SU-DHL-6 (cell line): Measurements from ENCODE around the gene ELMO1.

ENCODE experiments used
- H2AFZ ChIP-seq: fragments of 200-600 bp; sonication (generic); 2 replicates; pipeline ENCODE4 v1.6.1; 2014; ENCODE audit warnings: low read depth, mild to moderate bottlenecking, moderate library complexity, mixed read lengths, antibody characterized with exemption, low read length; ENCODE audit not compliant: severe bottlenecking
- H3F3A ChIP-seq: fragments of 200-600 bp; shearing (Covaris generic); 2 replicates; pipeline ENCODE4 v1.6.0; 2016; ENCODE audit warnings: antibody characterized with exemption, mild to moderate bottlenecking; ENCODE audit not compliant: insufficient read depth
- H3K27ac ChIP-seq: fragments of 200-600 bp; sonication (generic); 2 replicates; pipeline ENCODE4 v1.5.1; 2016; ENCODE audit warnings: low read depth, mild to moderate bottlenecking, low read length, moderate library complexity, mixed read lengths
- H3K27me3 ChIP-seq: fragments of 200-600 bp; sonication (generic), shearing (Covaris generic); 2 replicates; pipeline ENCODE4 v1.6.0; 2014; ENCODE audit warnings: mild to moderate bottlenecking, low read length
- H3K36me3 ChIP-seq: fragments of 200-600 bp; sonication (generic); 2 replicates; pipeline ENCODE4 v1.6.1; 2014; ENCODE audit warnings: mild to moderate bottlenecking, low read length, mixed read lengths
- H3K4me2 ChIP-seq: fragments of 300-600, 200-600 bp; shearing (Covaris generic), sonication (generic); 2 replicates; pipeline ENCODE4 v1.6.0; 2014; ENCODE audit warnings: low read length, low read depth, mild to moderate bottlenecking; ENCODE audit not compliant: poor library complexity, severe bottlenecking
- H3K4me3 ChIP-seq: fragments of 200-600 bp; sonication (generic); 2 replicates; pipeline ENCODE4 v1.5.1; 2014; ENCODE audit warnings: antibody characterized with exemption, low read length, mild to moderate bottlenecking, mixed read lengths; ENCODE audit not compliant: insufficient read depth, poor library complexity, severe bottlenecking
- H3K79me2 ChIP-seq: fragments of 200-600 bp; sonication (generic); 2 replicates; pipeline ENCODE4 v1.6.1; 2014; ENCODE audit warnings: mild to moderate bottlenecking, low read length, moderate library complexity; ENCODE audit not compliant: insufficient read depth
- H3K9ac ChIP-seq: fragments of 200-600 bp; sonication (generic); 2 replicates; pipeline ENCODE4 v1.7.0; 2014; ENCODE audit warnings: mild to moderate bottlenecking, low read length
- H3K9me2 ChIP-seq: fragments of 200-600 bp; sonication (generic); replicated peaks from 2 replicates; pipeline ENCODE4 v1.6.1; 2014; ENCODE audit warnings: low read length; ENCODE audit not compliant: insufficient read depth
- H3K9me3 ChIP-seq: fragments of 200-600 bp; sonication (generic); 2 replicates; pipeline ENCODE4 v1.6.1; 2014; ENCODE audit warnings: low read length, mixed read lengths; ENCODE audit not compliant: insufficient read depth
- H4K20me1 ChIP-seq: fragments of 200-600 bp; sonication (generic); 2 replicates; pipeline ENCODE4 v1.6.1; 2014; ENCODE audit warnings: low read depth, mild to moderate bottlenecking, antibody characterized with exemption, low read length, moderate library complexity, mixed read lengths
- CTCF ChIP-seq: fragments of 200-600 bp; sonication (generic); IDR thresholded peaks from one replicate; pipeline ENCODE4 v1.5.1; 2017; ENCODE audit warnings: antibody characterized with exemption, mild to moderate bottlenecking, low read length, moderate library complexity; ENCODE audit not compliant: insufficient read depth, poor library complexity, severe bottlenecking
- EZH2phosphoT487 ChIP-seq: fragments of 200-600 bp; sonication (generic), shearing (Covaris generic); conservative IDR thresholded peaks from 2 replicates; pipeline ENCODE4 v1.6.1; 2018; ENCODE audit warnings: mild to moderate bottlenecking, antibody characterized with exemption, low read length, moderate library complexity, mixed read lengths

Gene ELMO1

GRCh38 chr7:37092548-37092947, 356.1 kb downstream of the ELMO1 start:
- H3K4me3 ChIP-seq = no peak overlapping the region
- peaks cover 14% of the 10 kb centered on the region; the same call in 1 of the 2 replicates for H3K36me3 ChIP-seq
- TF ChIP-seq CTCF = no peak
- TF ChIP-seq EZH2phosphoT487 = no peak

GRCh38 chr7:37089972-37090371, 358.7 kb downstream of the ELMO1 start:
- no peaks in the 10 kb centered on the region for H3F3A ChIP-seq
- no peaks in the 10 kb centered on the region for H4K20me1 ChIP-seq
- TF ChIP-seq EZH2phosphoT487 (no peak), CTCF (no peak)
- H3K27ac ChIP-seq = no peak overlapping the region
- H3K9me3 ChIP-seq = no peaks in the 10 kb centered on the region
- H3K27me3 ChIP-seq = no peaks in the 10 kb centered on the region
- no peak overlapping the region for H3K4me3 ChIP-seq
- H3K9ac ChIP-seq = no peak overlapping the region
- no peak overlapping the region for H2AFZ ChIP-seq
- H3K36me3 ChIP-seq = no peaks in the 10 kb centered on the region
- no peaks in the 10 kb centered on the region for H3K9me2 ChIP-seq
- H3K4me2 ChIP-seq = no peak overlapping the region
- H3K79me2 ChIP-seq = no peaks in the 10 kb centered on the region

More at GRCh38 chr7:37092548-37092947, 356.1 kb downstream of the ELMO1 start:
- Histone ChIP-seq H3K9me3 (no peaks in the 10 kb centered on the region), H2AFZ (no peak overlapping the region), H3K9ac (no peak overlapping the region), H3F3A (no peaks in the 10 kb centered on the region), H3K79me2 (no peaks in the 10 kb centered on the region), H3K9me2 (no peaks in the 10 kb centered on the region), H3K27me3 (no peaks in the 10 kb centered on the region), H4K20me1 (no peaks in the 10 kb centered on the region), H3K4me2 (no peak overlapping the region), H3K27ac (no peak overlapping the region)

- Histone ChIP-seq H3K27me3 (no peaks in the 10 kb centered on the region), H3F3A (no peaks in the 10 kb centered on the region), H3K27ac (no peak overlapping the region), H2AFZ (no peak overlapping the region), H3K9me2 (no peaks in the 10 kb centered on the region), H3K4me3 (no peak overlapping the region), H3K9me3 (no peaks in the 10 kb centered on the region), H4K20me1 (no peaks in the 10 kb centered on the region), H3K9ac (no peak overlapping the region), H3K36me3 (no peaks in the 10 kb centered on the region), H3K79me2 (no peaks in the 10 kb centered on the region), H3K4me2 (no peak overlapping the region)
- no peak for TF ChIP-seq CTCF
- TF ChIP-seq EZH2phosphoT487 = no peak
Measured at GRCh38 chr7:37085600-37085999, 363.1 kb downstream of the ELMO1 start.
